ENCODE measurements around the gene TENM3. TPM values are rescaled to one million over a fixed set of nuclear protein-coding genes. Genes with fewer than 3 reads are reported as not detected.

TENM3 gene
- total RNA-seq, 2 experiments from 2014 or later, result not detected

GRCh38 chr4:182736207-182736606, 493.0 kb downstream of the TENM3 start:
- DNase-seq (no peak), ATAC-seq (ENCODE audit: poor library complexity) (no peak)
- TF ChIP-seq CTCF (IDR thresholded peaks at IDR 0.05), result no peak
- Mint-ChIP-seq H3K4me3 (no peak overlapping the region), H3K27ac (no peak overlapping the region), H3K9me3 (no peaks in the 10 kb centered on the region), H3K4me1 (ENCODE audit: low read depth) (no peaks in the 10 kb centered on the region), H3K27me3 (peaks cover 4% of the 10 kb centered on the region), H3K36me3 (ENCODE audit: low read depth) (no peaks in the 10 kb centered on the region)
- H3K36me3 ChIP-seq (ENCODE audit: insufficient read depth, low read length), result no peaks in the 10 kb centered on the region
- H3K4me1 ChIP-seq (ENCODE audit: insufficient read depth, low read length), result no peaks in the 10 kb centered on the region
- H3K9me3 ChIP-seq (ENCODE audit: control insufficient read depth in 1 of 2, insufficient read depth in 1 of 2, low read length in 2 of 2), result no peaks in the 10 kb centered on the region
- H3K27ac ChIP-seq (ENCODE audit: low read depth in 1 of 2, low read length in 2 of 2), result no peak overlapping the region
- intact Hi-C loops (cut with DNase I, micrococcal nuclease), result no loop called here
- H3K27me3 ChIP-seq (ENCODE audit: control insufficient read depth in 1 of 2, insufficient read depth in 2 of 2, low read length in 2 of 2), result no peaks in the 10 kb centered on the region
- ChIA-PET POLR2A (no interaction called here), CTCF (no interaction called here)
- H3K4me3 ChIP-seq (ENCODE audit: low read length), result no peak overlapping the region

DNA sequence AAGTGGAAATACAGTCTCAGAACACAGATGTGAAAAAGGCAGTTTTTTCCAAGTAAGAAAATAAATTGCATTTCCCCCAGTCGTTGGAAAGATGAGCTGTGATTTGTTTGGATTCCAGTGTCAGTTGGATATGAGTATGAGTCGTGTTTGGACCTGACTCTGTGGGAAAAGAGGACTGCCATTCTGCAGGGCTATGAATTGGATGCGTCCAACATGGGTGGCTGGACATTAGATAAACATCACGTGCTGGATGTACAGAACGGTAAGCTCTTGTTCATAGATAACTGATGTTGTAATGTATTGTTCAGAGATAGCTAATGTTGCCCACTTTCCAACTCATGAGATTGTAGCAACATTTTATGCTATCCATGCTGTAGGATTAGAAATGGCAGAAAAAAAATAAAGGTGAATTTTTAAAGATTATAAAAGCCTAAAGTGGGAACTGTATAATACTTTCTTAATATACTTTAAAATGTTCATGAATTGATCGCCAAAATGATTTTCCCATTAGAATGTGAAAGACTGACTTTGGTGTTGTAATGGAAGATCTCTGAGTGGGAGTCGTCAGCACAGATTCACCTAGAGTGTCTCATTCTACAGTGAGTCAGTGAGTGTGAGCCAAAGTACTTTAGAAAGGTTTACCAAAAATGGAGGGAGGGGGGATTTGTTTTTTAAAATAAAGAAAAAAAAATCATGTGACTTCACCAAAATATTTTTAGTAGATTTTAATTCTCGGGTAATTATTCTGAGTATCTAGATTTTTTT, 495.3 kb downstream of the TENM3 start:
- intact Hi-C loops (cut with DNase I, micrococcal nuclease), result no loop called here
- H3K27ac ChIP-seq (ENCODE audit: low read depth in 1 of 2, low read length in 2 of 2), result no peak overlapping the region
- no peak overlapping the region for H3K4me3 ChIP-seq (ENCODE audit: low read length)
- TF ChIP-seq CTCF (IDR thresholded peaks at IDR 0.05), result no peak
- no peaks in the 10 kb centered on the region for H3K9me3 Mint-ChIP-seq
- H3K4me3 Mint-ChIP-seq, result no peak overlapping the region
- ATAC-seq (ENCODE audit: poor library complexity), result no peak
- no peaks in the 10 kb centered on the region for H3K36me3 ChIP-seq (ENCODE audit: insufficient read depth, low read length)
- H3K27me3 Mint-ChIP-seq, result peaks cover 4% of the 10 kb centered on the region
- H3K9me3 ChIP-seq (ENCODE audit: control insufficient read depth in 1 of 2, insufficient read depth in 1 of 2, low read length in 2 of 2), result no peaks in the 10 kb centered on the region
- H3K27ac Mint-ChIP-seq, result no peak overlapping the region
- H3K4me1 ChIP-seq (ENCODE audit: insufficient read depth, low read length), result no peaks in the 10 kb centered on the region
- CTCF ChIA-PET, result interaction anchor here (1.4 kb wide), 1 partner anchor 9 kb away, joined by 3 read pairs; no protein-coding TSS in a partner anchor
- no peaks in the 10 kb centered on the region for H3K4me1 Mint-ChIP-seq (ENCODE audit: low read depth)
- DNase-seq, result no peak
- POLR2A ChIA-PET, result no interaction called here
- H3K36me3 Mint-ChIP-seq (ENCODE audit: low read depth), result no peaks in the 10 kb centered on the region
- no peaks in the 10 kb centered on the region for H3K27me3 ChIP-seq (ENCODE audit: control insufficient read depth in 1 of 2, insufficient read depth in 2 of 2, low read length in 2 of 2)

- H3K4me3 ChIP-seq (ENCODE audit: low read length), result no peak overlapping the region
- Mint-ChIP-seq H3K4me1 (ENCODE audit: low read depth) (no peaks in the 10 kb centered on the region), H3K27ac (no peak overlapping the region), H3K9me3 (no peaks in the 10 kb centered on the region), H3K4me3 (no peak overlapping the region), H3K36me3 (ENCODE audit: low read depth) (no peaks in the 10 kb centered on the region), H3K27me3 (no peaks in the 10 kb centered on the region)
- no peaks in the 10 kb centered on the region for H3K4me1 ChIP-seq (ENCODE audit: insufficient read depth, low read length)
- TF ChIP-seq CTCF (IDR thresholded peaks at IDR 0.05), result no peak
- POLR2A ChIA-PET, result no interaction called here
- no peaks in the 10 kb centered on the region for H3K27me3 ChIP-seq (ENCODE audit: control insufficient read depth in 1 of 2, insufficient read depth in 2 of 2, low read length in 2 of 2)
- no peaks in the 10 kb centered on the region for H3K9me3 ChIP-seq (ENCODE audit: control insufficient read depth in 1 of 2, insufficient read depth in 1 of 2, low read length in 2 of 2)
- intact Hi-C loops (cut with DNase I, micrococcal nuclease), result loop anchor here in 1 of 2 experiments (5.0 kb wide), 1 partner anchor 48 kb away; no protein-coding TSS in a partner anchor
- no peak for ATAC-seq (ENCODE audit: poor library complexity)
- CTCF ChIA-PET, result no interaction called here
- no peak for DNase-seq
- H3K36me3 ChIP-seq (ENCODE audit: insufficient read depth, low read length), result no peaks in the 10 kb centered on the region
- H3K27ac ChIP-seq (ENCODE audit: low read depth in 1 of 2, low read length in 2 of 2), result no peak overlapping the region
Measured at GRCh38 chr4:182740256-182740655, 497.1 kb downstream of the TENM3 start.
